Astrocyte (in vitro differentiated cells and primary cell): ENCODE results near the gene WNT8B.

ENCODE experiments used
- CTCF ChIP-seq: IDR thresholded peaks from 2 replicates; pipeline ENCODE4 v1.5.1; 2011; ENCODE audit warnings: low read depth, mild to moderate bottlenecking, inconsistent platforms, low read length, moderate library complexity; ENCODE audit not compliant: insufficient read depth
- EZH2 ChIP-seq: IDR thresholded peaks from 2 replicates; pipeline ENCODE4 v1.6.1; 2012; ENCODE audit warnings: mild to moderate bottlenecking, low read length, inconsistent platforms; ENCODE audit not compliant: insufficient read depth

GRCh38 chr10:100436255-100436654 lies 26.6 kb upstream of the WNT8B start:
- TF ChIP-seq CTCF, result no peak
- no peak for TF ChIP-seq EZH2
